CMK (cell line): ENCODE data around the gene BRSK1.
"Not testable (repeated sequence)": the region's sequence is repeated elsewhere in the genome, so short reads cannot be mapped to it uniquely, and the experiment has no call there.

Experiments
- DNase-seq: peaks from one replicate; pipeline ENCODE4 v3.0.0-alpha.2; 2010; ENCODE audit warnings: low read depth

BRSK1 gene

GRCh38 chr19:55329791-55330190 is 46.0 kb downstream of the BRSK1 start:
- not testable (repeated sequence) for DNase-seq

GRCh38 chr19:55333870-55334269 is 50.1 kb downstream of the BRSK1 start:
- DNase-seq: no peak

DNA sequence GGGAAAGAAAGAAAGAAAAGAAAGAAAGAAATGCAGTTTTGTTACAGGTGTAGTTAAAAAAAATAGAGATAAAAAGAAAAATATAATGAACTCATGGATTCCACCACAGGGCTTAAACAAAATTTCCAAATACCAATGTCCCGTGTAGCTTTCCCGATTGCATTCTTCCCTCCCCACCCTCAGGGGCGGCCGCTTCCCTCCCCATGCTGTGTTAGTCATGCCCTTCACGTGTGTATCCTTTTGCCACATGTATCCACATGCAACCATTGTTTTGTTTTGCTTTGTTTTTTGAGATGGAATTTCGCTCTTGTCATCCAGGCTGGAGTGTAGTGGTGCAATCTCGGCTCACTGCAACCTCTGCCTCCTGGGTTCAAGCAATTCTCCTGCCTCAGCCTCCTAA is 52.3 kb downstream of the BRSK1 start:
- no peak for DNase-seq

DNA sequence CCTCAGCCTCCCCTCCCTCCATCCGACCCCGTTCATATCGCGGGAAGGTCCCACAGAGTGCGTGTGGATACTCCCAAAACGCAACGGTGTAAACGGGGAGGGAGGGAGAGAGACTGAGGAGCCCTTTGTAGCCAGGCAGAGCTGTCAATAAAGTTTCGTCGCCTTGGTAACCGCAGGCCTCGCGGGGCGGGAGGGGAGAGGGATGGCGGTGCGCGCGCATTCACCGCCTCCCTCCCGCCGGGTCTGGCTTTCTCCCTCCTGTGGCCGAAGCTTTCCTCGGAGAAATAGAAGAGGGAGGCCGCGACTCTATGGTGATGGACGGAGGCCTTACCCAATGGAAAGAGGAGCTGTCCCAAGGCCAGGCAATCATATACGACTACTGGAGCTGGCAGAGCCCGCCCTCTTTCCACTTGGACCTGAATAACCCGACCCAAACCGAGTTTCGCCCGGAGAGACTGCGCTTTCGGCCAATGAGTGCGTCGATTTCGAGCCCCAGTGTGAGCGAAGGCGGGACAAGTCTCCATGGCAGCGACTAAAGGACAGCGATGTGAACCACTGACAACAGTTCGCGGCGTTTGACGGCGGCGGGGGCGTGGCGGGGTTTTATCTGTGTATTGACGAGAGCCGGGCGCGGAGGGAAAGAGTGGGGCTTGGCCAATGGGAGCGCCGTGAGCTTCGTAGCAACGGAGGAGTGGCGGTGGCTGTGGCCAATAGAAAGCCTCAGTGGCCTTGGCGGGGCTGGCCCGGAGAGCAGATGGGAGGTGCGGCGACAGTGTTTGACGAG is 55.5 kb downstream of the BRSK1 start, which contains the start of gene KMT5C:
Gene KMT5C (plus strand): TSS at position 772 of the 784 bp plus-strand sequence. CDS start 2,061 bp downstream, outside the sequence.
- peak; percentile 100 for DNase-seq

DNA sequence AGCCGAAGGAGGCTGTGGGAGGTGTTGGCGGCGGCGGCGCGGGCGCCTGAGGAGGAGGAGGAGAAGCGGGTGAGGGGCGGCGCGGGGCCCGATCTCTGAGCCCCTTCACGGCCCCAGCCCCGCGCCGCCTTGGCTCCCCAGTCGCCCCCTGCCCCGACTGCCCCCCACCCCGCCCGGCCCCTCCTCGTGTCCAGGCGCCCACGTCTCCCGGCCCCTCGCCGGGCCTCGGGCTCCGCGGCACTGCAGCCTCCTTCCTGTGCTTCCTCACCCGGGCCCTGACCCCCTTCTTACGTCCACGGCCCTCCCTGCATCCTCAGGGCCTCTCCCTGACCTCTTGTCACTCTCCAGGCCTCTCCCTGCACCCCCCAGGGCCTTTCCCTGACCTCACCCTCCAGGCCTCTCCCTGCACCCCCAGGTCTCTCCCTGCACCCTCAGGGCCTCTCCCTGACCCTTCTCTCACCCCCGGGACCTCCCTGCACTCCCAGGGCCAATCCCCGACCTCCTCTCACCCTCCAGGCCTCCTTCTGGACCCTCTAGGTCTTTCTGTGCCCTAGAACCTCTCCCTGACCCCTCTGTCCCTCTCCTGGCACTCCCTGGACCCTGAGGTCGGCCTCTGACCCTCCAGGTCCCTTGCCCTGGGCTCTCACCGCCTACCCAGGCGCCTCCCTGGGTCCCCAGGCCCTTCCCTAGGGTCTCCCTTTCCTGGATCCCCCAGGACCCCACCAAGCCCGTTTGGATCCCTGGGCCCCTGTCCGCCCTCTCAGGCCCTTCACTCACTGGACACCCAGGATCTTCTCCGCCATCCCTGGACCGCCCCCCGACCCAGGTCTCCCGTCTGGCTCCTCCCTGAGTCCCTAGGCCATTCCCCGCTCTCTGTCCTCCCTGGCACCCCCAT is 56.3 kb downstream of the BRSK1 start:
- peak; percentile 44 for DNase-seq

- DNase-seq: peak; percentile 22
Observed at GRCh38 chr19:55340784-55341147, 57.0 kb downstream of the BRSK1 start.

GRCh38 chr19:55341171-55341588 is 57.4 kb downstream of the BRSK1 start:
- DNase-seq: peak; percentile 68

DNA sequence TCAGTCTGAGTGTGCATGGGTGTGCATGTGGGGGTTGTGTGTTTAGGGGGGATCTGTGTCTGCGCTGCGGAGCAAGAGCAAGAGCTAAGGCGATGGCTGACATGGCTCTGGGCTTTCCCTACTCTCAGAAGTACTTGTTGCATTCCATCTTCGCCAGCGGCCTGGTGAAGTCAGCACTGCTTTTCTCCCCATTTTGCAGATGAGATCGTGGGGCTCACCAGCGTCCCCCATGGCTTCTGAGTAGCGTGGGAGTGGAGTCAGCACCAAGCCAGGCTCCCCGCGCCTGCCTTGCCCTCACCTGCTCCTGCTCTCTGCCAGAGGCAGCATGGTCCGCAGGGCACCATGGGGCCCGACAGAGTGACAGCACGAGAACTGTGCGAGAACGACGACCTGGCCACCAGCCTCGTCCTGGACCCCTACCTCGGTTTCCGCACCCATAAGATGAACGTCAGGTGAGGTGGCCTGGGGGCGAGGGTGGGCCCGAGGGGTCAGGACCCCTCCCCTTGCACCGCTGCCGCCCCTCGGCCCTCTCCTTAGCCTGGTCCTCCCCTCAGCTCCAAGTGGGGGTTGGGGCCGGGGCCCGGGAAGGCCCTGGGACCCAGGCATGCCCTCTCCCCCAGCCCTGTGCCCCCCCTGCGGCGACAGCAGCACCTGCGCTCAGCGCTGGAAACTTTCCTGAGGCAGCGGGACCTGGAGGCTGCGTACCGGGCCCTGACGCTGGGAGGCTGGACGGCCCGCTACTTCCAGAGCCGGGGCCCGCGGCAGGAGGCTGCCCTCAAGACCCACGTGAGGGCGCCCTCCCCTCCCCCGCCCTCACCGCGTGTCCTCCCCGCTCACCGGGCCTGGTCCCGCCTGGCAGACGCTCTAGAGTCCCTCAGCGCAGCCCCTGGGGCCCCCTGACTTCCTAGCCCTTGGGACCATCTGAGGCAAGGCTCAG is 58.1 kb downstream of the BRSK1 start:
- no peak for DNase-seq

GRCh38 chr19:55344444-55344843 is 60.6 kb downstream of the BRSK1 start:
- no peak for DNase-seq

- DNase-seq: no peak
Observed at GRCh38 chr19:55345101-55345817, 61.5 kb downstream of the BRSK1 start.

- no peak for DNase-seq
Observed at GRCh38 chr19:55345818-55346724, 62.3 kb downstream of the BRSK1 start.

DNA sequence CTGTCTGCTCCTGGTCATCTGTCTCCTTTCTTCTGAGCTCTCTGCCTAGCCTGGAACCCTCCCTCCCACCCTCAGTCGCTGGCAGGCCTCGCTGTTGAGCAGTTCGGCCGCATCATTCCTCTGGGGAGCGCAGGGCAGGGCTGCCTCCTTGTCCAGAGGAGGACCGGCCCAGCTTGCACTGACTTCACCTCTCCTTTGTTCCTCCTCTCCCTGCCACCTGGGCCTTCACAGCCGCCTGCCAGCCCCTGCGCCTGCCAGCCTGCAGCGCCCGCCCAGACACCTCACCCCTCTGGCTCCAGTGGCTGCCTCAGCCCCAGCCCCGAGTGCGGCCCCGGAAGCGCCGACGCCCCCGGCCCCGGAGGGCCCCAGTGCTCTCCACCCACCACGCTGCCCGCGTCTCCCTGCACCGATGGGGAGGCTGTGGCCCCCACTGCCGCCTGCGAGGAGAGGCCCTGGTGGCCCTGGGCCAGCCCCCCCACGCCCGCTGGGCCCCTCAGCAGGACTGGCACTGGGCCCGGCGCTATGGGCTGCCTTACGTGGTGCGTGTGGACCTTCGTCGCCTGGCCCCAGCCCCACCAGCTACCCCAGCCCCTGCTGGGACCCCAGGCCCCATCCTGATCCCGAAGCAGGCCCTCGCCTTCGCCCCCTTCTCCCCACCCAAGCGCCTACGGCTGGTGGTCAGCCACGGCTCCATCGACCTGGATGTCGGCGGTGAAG is 63.1 kb downstream of the BRSK1 start:
- DNase-seq: no peak

GRCh38 chr19:55347442-55348009 is 63.7 kb downstream of the BRSK1 start:
- no peak for DNase-seq

GRCh38 chr19:55348317-55349034 is 64.7 kb downstream of the BRSK1 start:
- no peak for DNase-seq

DNA sequence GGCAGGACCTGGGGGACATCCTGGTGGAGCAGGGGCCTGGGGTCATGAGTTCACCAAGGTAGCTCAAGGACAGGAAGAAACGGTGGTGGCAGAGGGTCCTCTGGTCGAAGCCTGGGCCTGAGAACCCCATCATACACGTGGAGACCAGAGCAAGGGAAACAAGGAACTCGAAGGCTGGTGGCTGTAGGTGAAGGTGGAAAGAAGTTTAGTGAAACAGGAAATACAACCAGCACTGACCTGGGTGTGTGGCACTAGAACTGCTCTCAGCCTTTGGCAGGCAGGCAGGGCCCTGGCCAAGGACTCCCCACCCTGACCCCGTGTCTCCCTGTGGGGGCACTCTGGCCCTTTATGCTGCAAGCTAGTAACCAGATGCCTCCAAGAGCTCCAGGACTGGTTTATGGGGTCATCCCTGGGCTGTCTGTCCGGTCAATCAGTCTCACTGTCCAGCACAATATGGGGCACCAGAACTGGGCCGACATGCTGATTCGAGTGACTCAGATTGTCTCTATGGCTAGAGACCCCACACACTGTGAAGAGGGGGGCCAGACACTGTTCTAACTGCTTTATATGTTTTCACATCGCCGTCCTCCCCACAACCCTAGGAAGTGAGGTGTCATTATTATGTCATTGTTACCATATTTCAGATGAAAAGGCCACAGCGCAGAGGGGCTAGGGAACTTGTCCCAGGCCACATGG is 67.0 kb downstream of the BRSK1 start:
- no peak for DNase-seq

GRCh38 chr19:55352040-55352439 is 68.2 kb downstream of the BRSK1 start:
- DNase-seq: no peak

DNA sequence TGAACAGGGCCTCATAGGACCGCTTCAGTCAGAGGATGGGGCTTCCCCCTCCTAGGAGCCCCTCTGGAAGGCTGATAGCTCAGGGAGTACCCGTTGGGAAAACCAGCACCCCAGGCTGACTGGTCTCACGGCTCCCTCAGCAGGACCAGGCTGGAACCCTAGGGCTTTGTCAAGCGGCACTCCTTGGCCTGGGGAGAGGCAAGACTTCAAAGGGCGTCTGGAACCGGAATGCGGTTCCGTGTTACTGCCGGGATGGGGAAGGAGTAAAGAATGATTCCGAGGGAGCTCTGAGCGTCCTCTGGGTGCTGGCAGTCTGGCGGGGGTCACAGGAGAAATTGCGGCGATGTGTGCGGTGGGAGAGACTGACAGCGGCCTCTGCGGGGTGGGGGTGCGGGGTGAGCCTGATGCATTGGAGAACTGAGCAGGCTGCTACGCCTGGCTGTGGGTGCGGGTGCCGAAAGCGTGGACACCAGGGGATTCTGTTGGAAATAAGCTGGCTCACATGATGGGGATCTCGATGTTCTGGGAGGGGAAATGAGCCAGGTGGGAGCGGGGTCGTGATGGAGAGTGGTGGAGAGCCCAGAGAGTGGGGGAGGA is 68.8 kb downstream of the BRSK1 start:
- no peak for DNase-seq
